HFF-Myc (cell line): ENCODE results near the gene PTPRM.

ENCODE experiments used
- DNase-seq: peaks from one replicate; pipeline ENCODE4 v3.0.0-alpha.2; 2011; ENCODE audit warnings: low read depth; ENCODE audit errors: extremely low read depth
- H3K4me3 ChIP-seq: replicated peaks from 2 replicates; pipeline ENCODE4 v1.5.1; 2011; ENCODE audit warnings: low read depth, mild to moderate bottlenecking, control low read depth, low read length
- CTCF ChIP-seq: IDR thresholded peaks from 2 replicates; pipeline ENCODE4 v1.5.1; 2012; ENCODE audit warnings: mild to moderate bottlenecking, low read depth, low read length, control low read depth; ENCODE audit errors: missing control alignments

Gene PTPRM

GRCh38 chr18:8018701-8019331 lies 451.7 kb downstream of the PTPRM start:
- no peak for TF ChIP-seq CTCF
- no peak for DNase-seq

GRCh38 chr18:8019600-8019999 lies 452.5 kb downstream of the PTPRM start:
- no peak overlapping the region for H3K4me3 ChIP-seq
- no peak for TF ChIP-seq CTCF
- DNase-seq: no peak

More at GRCh38 chr18:8018701-8019331, 451.7 kb downstream of the PTPRM start:
- H3K4me3 ChIP-seq: no peak overlapping the region

GRCh38 chr18:8020132-8020846 lies 453.2 kb downstream of the PTPRM start:
- no peak for TF ChIP-seq CTCF
- no peak for DNase-seq
- no peak overlapping the region for H3K4me3 ChIP-seq

DNA sequence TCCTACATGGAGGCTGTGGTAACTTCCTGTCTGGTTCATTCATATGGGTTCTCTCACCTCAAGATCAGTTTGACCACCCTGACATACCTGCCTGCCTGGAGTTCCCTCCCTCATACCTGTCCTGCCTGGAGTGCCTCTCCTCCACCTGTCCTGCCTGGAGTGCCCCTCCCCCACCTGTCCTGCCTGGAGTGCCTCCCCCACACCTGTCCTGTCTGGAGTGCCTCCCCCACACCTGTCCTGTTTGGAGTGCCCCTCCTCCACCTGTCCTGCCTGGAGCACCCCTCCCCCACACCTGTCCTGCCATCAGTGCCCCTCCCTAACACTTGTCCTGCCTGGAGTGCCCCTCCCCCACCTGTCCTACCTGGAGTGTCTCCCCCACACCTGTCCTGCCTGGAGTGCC lies 461.9 kb downstream of the PTPRM start:
- TF ChIP-seq CTCF: no peak
- no peak overlapping the region for H3K4me3 ChIP-seq
- no peak for DNase-seq

GRCh38 chr18:8029731-8030130 lies 462.6 kb downstream of the PTPRM start:
- H3K4me3 ChIP-seq: no peak overlapping the region
- no peak for TF ChIP-seq CTCF
- DNase-seq: no peak

DNA sequence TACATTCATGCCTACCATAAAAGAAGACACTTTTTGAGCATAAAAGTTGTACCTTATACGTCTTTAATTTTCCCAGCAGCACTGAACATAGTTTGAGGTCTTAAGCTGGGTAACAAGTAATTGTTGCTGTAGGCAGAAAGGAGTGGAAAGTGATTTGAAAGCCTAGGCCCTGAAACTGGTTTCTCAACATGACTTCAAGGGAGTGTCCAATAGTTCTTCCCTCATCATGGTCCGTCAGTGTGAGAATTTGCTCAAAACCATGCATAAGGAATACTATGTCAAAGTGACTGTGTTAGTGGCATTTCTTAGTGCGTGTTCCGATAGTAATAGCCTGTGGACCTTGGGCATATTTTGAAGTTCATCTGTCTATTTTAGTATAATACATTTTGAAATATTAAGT lies 463.1 kb downstream of the PTPRM start:
- no peak overlapping the region for H3K4me3 ChIP-seq
- no peak for DNase-seq
- TF ChIP-seq CTCF: no peak

- no peak overlapping the region for H3K4me3 ChIP-seq
- DNase-seq: no peak
- TF ChIP-seq CTCF: no peak
Measured at GRCh38 chr18:8031496-8031895, 464.4 kb downstream of the PTPRM start.
